A204.1 (cell line): ENCODE measurements around the gene RET.
A peak's percentile ranks its signal among the peaks of the same experiment; 100 is the strongest.
"Not testable (repeated sequence)": the region's sequence is repeated elsewhere in the genome, so short reads cannot be mapped to it uniquely, and the experiment has no call there.

Source experiments
- FAIRE-seq: peaks from 2 replicates; lab custom pipeline; 2012; peaks lifted over from hg19 to GRCh38; lab: Jason Lieb, UNC

The RET gene

GRCh38 chr10:43136432-43136831 lies 59.6 kb downstream of the RET start:
- FAIRE-seq: no peak

GRCh38 chr10:43136995-43137716 lies 60.3 kb downstream of the RET start:
- no peak for FAIRE-seq

- FAIRE-seq: no peak
Observed at GRCh38 chr10:43137717-43138020, 60.8 kb downstream of the RET start.

DNA sequence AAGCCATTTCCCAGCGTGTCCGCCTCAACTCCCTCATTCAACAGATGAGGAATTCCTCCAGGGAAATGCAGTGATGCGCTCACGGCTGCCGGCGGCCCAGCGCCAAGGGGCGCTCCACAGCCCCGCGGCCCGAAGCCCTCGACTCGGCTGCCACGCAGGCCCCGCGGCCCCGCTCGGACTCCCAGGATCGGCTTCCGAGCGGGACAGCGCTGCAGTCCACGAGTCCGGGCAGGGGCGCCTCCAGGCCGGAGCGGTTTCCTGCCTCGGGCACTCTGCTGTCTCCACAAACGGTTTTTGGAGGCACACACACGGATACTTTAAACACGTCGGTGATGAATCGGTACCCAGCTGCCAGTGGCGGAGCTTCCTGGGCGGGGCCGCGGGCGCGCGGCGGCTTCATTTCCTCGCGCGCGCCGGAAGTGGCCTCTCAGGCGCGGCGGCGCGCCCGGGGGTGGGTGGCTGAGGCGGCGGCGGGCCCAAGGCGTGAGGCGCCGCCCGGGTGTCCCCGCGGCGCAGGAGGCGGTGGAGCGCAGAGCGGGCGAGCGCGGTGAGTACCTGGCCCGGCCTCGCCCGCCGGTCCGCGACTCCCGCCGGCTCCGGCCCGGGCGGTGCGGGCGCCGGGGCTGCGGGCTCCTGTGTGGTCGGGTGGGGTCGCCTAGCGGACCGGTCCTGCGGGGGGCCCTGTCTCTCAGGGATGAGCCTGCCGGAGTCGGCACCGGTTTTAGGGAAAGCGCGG lies 61.3 kb downstream of the RET start, which contains the start of gene CSGALNACT2:
Gene CSGALNACT2, plus strand, starts transcription at position 425 of the 736 bp plus-strand sequence. CDS start 16,705 bp downstream, outside the sequence.
- no peak for FAIRE-seq

DNA sequence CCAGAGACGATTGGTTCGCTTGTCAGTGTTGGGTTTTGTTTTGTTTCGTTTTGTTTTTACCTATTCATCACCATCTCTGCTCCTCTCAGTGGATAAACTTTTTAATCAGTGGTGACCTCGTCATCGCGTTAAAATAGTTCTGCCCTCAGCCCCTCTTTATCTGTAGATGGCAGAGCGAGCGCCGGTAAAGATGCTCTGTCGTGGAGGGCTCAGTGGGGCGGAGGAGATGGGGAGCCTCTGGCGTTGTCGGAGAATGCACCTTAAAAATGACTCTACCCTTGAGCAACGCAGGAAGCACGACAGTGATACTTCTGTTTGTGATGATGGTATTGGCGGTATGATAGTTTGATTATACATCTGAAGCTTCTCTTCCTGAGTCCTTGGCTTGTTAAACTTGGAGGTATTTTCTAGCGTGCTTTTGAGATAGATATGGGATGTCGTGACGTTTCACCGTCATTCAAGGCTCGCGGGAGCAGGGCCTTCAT lies 61.9 kb downstream of the RET start:
- FAIRE-seq: no peak

- FAIRE-seq: no peak
Observed at GRCh38 chr10:43141421-43141820, 64.6 kb downstream of the RET start.

GRCh38 chr10:43145311-43145710 lies 68.4 kb downstream of the RET start:
- FAIRE-seq: no peak

- FAIRE-seq: not testable (repeated sequence)
Observed at GRCh38 chr10:43145936-43146335, 69.1 kb downstream of the RET start.

DNA sequence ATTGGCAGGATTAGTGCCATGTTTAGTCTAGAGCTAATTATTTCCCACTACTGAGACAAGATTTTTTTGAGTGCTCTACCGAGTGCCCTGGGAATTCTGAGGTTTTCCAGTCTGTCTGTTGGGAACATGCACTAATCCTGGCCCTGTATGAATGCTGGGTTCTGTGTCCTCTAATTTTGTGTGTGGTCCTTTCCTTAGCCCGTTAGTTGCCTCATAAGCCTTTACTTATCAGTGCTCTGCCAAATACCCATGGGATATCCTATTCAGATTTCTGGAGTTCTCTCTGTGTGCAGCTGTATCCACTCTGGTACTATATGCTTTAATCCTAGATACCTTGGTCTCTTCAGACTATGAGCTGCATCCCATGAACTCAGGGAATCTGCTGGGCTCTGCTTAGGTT lies 74.5 kb downstream of the RET start:
- FAIRE-seq: no peak

DNA sequence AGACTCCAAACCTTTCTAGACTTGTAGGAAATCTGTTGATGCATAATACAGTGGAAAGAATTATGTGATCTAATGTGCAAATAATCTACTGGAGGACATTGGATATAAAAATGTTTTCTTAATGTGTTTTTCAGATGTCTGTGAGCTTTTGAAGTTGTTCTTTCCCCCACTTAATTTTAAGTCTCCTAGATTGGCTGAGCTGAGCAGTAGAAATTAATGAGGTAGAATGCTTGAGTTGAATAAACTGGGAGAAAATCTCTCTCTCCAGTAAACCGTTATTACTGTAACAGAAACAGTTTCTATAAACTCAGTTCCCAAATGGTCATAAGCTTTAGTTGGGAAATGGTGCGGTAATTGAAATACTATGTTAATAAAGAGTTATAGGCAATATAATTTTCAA lies 77.0 kb downstream of the RET start:
- no peak for FAIRE-seq

- FAIRE-seq: no peak
Observed at GRCh38 chr10:43155221-43155620, 78.4 kb downstream of the RET start.

- FAIRE-seq: no peak
Observed at GRCh38 chr10:43155741-43156140, 78.9 kb downstream of the RET start.

DNA sequence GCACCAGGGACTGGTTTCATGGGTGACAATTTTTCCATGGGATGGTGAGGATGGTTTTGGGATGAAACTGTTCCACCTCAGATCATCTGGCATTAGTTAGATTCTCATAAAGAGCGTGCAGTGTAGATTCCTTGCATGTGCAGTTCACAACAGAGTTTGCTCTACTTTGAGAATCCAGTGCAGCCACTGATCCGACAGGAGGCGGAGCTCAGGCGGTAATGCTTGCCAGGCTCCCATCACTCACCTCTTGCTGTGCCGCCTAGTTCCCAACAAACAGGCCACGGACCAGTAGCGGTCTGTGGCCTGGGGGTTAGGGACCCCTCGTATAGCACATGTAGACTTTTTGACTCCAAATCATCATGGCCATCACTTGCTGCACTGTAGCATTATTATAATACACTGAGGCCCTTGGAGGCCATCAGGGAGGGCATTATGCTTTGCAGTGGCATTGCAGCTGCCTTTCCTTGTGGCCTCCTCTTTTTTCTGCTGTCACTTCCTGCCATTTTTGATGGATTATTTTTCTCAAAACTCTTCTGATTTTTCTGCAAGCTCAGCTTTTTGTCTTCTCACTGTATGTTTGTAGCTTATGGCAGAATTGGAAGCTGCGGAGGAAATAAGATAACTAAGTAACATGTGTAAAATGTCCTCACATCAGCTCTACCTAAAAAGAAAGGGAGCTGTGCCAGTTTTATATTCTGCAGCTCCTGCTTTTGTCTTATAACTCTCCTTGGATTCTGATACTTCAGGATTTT lies 79.9 kb downstream of the RET start:
- no peak for FAIRE-seq

GRCh38 chr10:43158636-43159035 lies 81.8 kb downstream of the RET start:
- no peak for FAIRE-seq

- no peak for FAIRE-seq
Observed at GRCh38 chr10:43160046-43160920, 83.4 kb downstream of the RET start.

GRCh38 chr10:43160921-43161255 lies 84.0 kb downstream of the RET start:
- no peak for FAIRE-seq

DNA sequence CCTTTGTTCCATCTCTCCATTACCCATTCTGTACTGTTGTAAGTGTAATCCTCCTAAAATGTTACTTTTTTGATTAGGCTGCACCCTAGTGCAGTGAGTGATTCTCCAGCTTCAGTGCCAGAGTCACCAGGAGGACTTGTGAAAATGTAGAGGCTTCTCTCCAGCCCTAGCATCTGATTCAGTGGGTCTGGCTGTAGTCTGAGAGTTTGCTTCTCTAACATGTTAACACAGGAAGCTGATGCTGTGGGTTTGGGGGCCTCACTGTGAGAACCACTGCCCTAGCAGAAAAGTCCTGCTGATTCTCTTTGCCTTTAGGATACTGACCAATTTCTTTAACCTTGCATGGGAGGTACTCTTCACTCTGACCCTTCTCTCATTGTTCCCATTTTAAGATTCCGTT lies 85.7 kb downstream of the RET start:
- FAIRE-seq: no peak

GRCh38 chr10:43166207-43166879 lies 89.5 kb downstream of the RET start:
- no peak for FAIRE-seq

GRCh38 chr10:43166880-43167497 lies 90.1 kb downstream of the RET start:
- FAIRE-seq: peak; percentile 73

- peak; percentile 63 for FAIRE-seq
Observed at GRCh38 chr10:43167498-43167889, 90.6 kb downstream of the RET start.

DNA sequence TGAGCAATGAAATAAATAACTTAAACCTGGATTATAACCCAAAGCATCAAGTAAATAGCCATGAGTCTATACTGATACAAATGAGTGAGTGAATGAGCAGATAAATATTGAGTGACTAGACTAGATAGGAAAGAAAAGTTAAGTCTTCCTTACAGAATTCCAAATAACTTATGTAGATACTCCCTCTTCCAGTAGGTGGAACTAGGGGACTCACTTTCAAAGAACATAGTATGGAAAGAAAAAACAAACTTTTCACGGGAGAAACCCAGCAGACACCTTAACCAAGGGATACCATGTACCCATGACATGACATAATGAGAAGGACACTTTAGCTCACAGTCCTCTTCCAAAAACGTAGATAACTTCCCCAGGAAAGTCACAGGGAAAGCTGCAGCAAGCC lies 93.6 kb downstream of the RET start:
- FAIRE-seq: peak; percentile 37
